HepG2 (cell line): Measurements from ENCODE around the gene INF2. TPM values are rescaled to one million over a fixed set of nuclear protein-coding genes. Genes with fewer than 3 reads are reported as not detected.
A peak's percentile ranks its signal among the peaks of the same experiment; 100 is the strongest.

Source experiments
- AGO2 ChIP-seq: fragments of 200-400 bp; formaldehyde crosslinking; optimal IDR thresholded peaks from 2 replicates; pipeline ENCODE3; 2017; ENCODE audit warnings: mild to moderate bottlenecking, low read depth, low read length, moderate library complexity
- CBX2 ChIP-seq, 2 experiments: fragments of 200-600 bp in 1 of 2; sonication (generic); formaldehyde crosslinking in 1 of 2; IDR thresholded peaks; 2 replicates each; pipeline versions ENCODE4 v1.7.0 to v1.8.1; 2018 to 2022; ENCODE audit warnings: low read depth in 2 of 2, low read length in 1 of 2, mild to moderate bottlenecking in 1 of 2, missing genetic modification reagents in 1 of 2
- GATAD2A ChIP-seq: IDR thresholded peaks from 2 replicates; pipeline ENCODE4 v1.6.1; 2016
- HES4 ChIP-seq: sonication (generic); formaldehyde crosslinking; IDR thresholded peaks from 2 replicates; pipeline ENCODE4 v1.9.0; 2021; ENCODE audit warnings: mild to moderate bottlenecking, missing genetic modification reagents, borderline replicate concordance
- IRF1 ChIP-seq: sonication (generic); formaldehyde crosslinking; IDR thresholded peaks from 2 replicates; pipeline ENCODE4 v1.4.0; 2020; ENCODE audit warnings: low read depth, mild to moderate bottlenecking, missing genetic modification reagents
- KAT2B ChIP-seq: fragments of 150-350 bp; IDR thresholded peaks from 2 replicates; pipeline ENCODE4 v1.6.1; 2014; ENCODE audit warnings: low read depth, low read length, borderline replicate concordance
- MAF1 ChIP-seq: sonication (generic); formaldehyde crosslinking; IDR thresholded peaks from 2 replicates; pipeline ENCODE4 v1.5.0; 2020; ENCODE audit warnings: missing genetic modification reagents, borderline replicate concordance
- RCOR2 ChIP-seq: IDR thresholded peaks from 2 replicates; pipeline ENCODE4 v1.6.1; 2016; ENCODE audit warnings: missing biosample characterization, missing genetic modification reagents
- RERE ChIP-seq: IDR thresholded peaks from 2 replicates; pipeline ENCODE4 v1.6.1; 2016; ENCODE audit warnings: low read depth, missing genetic modification reagents, missing compliant biosample characterization
- ZBTB7B ChIP-seq: sonication (generic); formaldehyde crosslinking; IDR thresholded peaks from 2 replicates; pipeline ENCODE4 v1.4.0; 2020; ENCODE audit warnings: missing genetic modification reagents
- ZNF224 ChIP-seq: sonication (generic); formaldehyde crosslinking; IDR thresholded peaks from 2 replicates; pipeline ENCODE4 v1.5.0; 2020; ENCODE audit warnings: mild to moderate bottlenecking, missing genetic modification reagents
- ZNF34 ChIP-seq: sonication (generic); formaldehyde crosslinking; IDR thresholded peaks from 2 replicates; pipeline ENCODE4 v1.4.0; 2020; ENCODE audit warnings: mild to moderate bottlenecking, missing genetic modification reagents, borderline replicate concordance
- ZNF563 ChIP-seq: sonication (generic); formaldehyde crosslinking; IDR thresholded peaks from 2 replicates; pipeline ENCODE4 v1.8.0; 2022; ENCODE audit warnings: mild to moderate bottlenecking, moderate library complexity, missing genetic modification reagents
- polyA plus RNA-seq, 8 experiments: library from polyadenylated mRNA; depleted of rRNA in 3 of 8; stranded (reverse) in 7 of 8; unstranded in 1 of 8; fragments of >200 nt; fragmentation: Illumina TruSeq in 4 of 8; extraction: Trizol in 4 of 8; gene quantifications; 2 replicates each; pipeline versions ENCODE4 v1.2.1 to v1.2.3, GENCODE V29; 2011 to 2016; ENCODE audit warnings: low read depth in 4 of 8, missing spikeins in 1 of 8, mixed read lengths in 1 of 8; ENCODE audit not compliant: insufficient read depth in 1 of 8
- total RNA-seq, 5 experiments: library from RNA; depleted of rRNA; stranded (reverse); fragments of >200 nt; fragmentation: Illumina TruSeq; extraction: Trizol; gene quantifications; 2 replicates each; pipeline ENCODE4 v1.2.3, GENCODE V29; 2016; ENCODE audit warnings: low read depth in 1 of 5
- TF ChIP-seq, protein P1 (sequence below): sonication (generic); formaldehyde crosslinking; IDR thresholded peaks from 2 replicates; pipeline ENCODE4 v1.4.0; 2020; ENCODE audit warnings: missing genetic modification reagents
- TF ChIP-seq, protein P2 (sequence below): sonication (generic); formaldehyde crosslinking; IDR thresholded peaks from 2 replicates; pipeline ENCODE4 v1.4.0; 2020; ENCODE audit warnings: missing genetic modification reagents, borderline replicate concordance

INF2 gene
- total and polyA plus RNA-seq, 2 of the 13 experiments (the other 11 are each of a cell fraction or from before 2014, with no cell fraction given) = 16.4 to 26.4 TPM

DNA sequence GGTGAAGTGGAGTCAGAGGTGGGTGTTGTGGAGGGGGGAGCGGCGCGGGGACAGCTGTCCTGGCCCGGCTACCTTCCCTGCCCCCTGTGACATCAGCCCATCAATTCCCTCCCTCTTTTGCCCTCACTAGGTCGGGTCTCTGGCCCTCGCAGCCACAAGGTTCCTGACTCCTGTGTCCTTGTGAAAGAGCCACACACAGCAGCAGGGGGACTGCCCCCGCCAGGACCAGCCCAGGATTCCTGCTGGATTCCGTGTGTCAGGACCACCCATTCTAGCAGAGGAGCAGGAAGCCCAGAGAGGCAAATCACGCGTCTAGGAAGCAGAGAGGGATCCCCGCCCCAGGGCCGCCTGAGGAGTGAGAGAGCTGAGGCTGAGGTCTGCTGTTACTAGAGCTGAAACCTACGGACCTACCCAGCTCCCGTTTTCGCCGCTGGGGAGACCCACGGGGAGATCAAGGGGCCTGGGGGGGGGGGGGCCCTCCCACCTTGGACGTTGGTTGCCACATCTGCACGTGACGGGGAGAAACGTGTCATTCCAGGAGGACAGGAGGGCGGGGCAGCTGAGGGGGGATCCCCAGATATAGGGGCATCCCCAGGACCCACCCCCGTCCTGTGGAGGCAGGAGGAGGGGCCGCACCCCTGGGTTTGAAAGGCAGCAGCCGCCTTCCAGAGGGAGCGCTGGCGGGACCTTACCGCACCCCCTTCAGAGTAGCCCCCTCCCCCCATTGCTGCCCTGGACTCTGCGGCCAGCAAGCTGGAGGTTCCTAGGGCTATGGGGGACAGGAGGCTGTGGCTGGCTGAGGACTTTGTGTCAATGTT, 12.5 kb upstream of the INF2 start (continued):
- no peak for TF ChIP-seq ZNF34 (CRISPR knock-in tag)
- no peak for TF ChIP-seq KAT2B
- TF ChIP-seq RERE (CRISPR knock-in tag) = no peak
- peak; percentile 42; the same call in 1 of the 2 replicates for TF ChIP-seq ZBTB7B (CRISPR knock-in tag)
- TF ChIP-seq MAF1 = no peak
- TF ChIP-seq HES4 (CRISPR knock-in tag) = no peak
- TF ChIP-seq, protein P1, sequence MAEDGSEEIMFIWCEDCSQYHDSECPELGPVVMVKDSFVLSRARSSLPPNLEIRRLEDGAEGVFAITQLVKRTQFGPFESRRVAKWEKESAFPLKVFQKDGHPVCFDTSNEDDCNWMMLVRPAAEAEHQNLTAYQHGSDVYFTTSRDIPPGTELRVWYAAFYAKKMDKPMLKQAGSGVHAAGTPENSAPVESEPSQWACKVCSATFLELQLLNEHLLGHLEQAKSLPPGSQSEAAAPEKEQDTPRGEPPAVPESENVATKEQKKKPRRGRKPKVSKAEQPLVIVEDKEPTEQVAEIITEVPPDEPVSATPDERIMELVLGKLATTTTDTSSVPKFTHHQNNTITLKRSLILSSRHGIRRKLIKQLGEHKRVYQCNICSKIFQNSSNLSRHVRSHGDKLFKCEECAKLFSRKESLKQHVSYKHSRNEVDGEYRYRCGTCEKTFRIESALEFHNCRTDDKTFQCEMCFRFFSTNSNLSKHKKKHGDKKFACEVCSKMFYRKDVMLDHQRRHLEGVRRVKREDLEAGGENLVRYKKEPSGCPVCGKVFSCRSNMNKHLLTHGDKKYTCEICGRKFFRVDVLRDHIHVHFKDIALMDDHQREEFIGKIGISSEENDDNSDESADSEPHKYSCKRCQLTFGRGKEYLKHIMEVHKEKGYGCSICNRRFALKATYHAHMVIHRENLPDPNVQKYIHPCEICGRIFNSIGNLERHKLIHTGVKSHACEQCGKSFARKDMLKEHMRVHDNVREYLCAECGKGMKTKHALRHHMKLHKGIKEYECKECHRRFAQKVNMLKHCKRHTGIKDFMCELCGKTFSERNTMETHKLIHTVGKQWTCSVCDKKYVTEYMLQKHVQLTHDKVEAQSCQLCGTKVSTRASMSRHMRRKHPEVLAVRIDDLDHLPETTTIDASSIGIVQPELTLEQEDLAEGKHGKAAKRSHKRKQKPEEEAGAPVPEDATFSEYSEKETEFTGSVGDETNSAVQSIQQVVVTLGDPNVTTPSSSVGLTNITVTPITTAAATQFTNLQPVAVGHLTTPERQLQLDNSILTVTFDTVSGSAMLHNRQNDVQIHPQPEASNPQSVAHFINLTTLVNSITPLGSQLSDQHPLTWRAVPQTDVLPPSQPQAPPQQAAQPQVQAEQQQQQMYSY (CRISPR knock-in tag) = no peak
- peak; percentile 62; the same call in 1 of the 2 replicates for TF ChIP-seq IRF1 (CRISPR knock-in tag)
- TF ChIP-seq ZNF563 (CRISPR knock-in tag) = 0 out of 2 replicates have a peak, but pooled peaks have one; percentile 14
- TF ChIP-seq ZNF224 = no peak
- TF ChIP-seq CBX2 (IDR thresholded peaks at IDR 0.05; ENCODE audit: low read depth, low read length) = no peak
- no peak for TF ChIP-seq CBX2 (CRISPR knock-in tag; IDR thresholded peaks at IDR 0.05; ENCODE audit: low read depth)
- no peak for TF ChIP-seq AGO2
- TF ChIP-seq, protein P2, sequence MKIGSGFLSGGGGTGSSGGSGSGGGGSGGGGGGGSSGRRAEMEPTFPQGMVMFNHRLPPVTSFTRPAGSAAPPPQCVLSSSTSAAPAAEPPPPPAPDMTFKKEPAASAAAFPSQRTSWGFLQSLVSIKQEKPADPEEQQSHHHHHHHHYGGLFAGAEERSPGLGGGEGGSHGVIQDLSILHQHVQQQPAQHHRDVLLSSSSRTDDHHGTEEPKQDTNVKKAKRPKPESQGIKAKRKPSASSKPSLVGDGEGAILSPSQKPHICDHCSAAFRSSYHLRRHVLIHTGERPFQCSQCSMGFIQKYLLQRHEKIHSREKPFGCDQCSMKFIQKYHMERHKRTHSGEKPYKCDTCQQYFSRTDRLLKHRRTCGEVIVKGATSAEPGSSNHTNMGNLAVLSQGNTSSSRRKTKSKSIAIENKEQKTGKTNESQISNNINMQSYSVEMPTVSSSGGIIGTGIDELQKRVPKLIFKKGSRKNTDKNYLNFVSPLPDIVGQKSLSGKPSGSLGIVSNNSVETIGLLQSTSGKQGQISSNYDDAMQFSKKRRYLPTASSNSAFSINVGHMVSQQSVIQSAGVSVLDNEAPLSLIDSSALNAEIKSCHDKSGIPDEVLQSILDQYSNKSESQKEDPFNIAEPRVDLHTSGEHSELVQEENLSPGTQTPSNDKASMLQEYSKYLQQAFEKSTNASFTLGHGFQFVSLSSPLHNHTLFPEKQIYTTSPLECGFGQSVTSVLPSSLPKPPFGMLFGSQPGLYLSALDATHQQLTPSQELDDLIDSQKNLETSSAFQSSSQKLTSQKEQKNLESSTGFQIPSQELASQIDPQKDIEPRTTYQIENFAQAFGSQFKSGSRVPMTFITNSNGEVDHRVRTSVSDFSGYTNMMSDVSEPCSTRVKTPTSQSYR (CRISPR knock-in tag) = 0 out of 2 replicates have a peak, but pooled peaks have one; percentile 24
- no peak for TF ChIP-seq RCOR2 (CRISPR knock-in tag)
- peak; percentile 20; the same call in 1 of the 2 replicates for TF ChIP-seq GATAD2A (CRISPR knock-in tag)
